HEK293T (cell line): ENCODE data around the gene IRF2.

ENCODE experiments used
- CTCF ChIA-PET: fragments of 350-600 bp; formaldehyde crosslinking; extraction: SDS; loops from one replicate; lab custom pipeline; 2021; ENCODE audit warnings: antibody characterized with exemption, inconsistent platforms; lab: Yijun Ruan, JAX
- POLR2A ChIA-PET: fragments of 350-600 bp; formaldehyde crosslinking; extraction: SDS; loops from one replicate; lab custom pipeline; 2020; ENCODE audit warnings: antibody characterized with exemption, inconsistent platforms; lab: Yijun Ruan, JAX
- DNase-seq: peaks from one replicate; pipeline ENCODE4 v3.0.0; 2012; ENCODE audit warnings: mixed read lengths; ENCODE audit errors: extremely low spot score
- ARNT ChIP-seq: fragments of 450-650 bp; IDR thresholded peaks from 2 replicates; pipeline ENCODE4 v1.6.1; 2017; ENCODE audit warnings: mild to moderate bottlenecking
- BHLHE40 ChIP-seq: fragments of 450-650 bp; IDR thresholded peaks from 2 replicates; pipeline ENCODE4 v1.6.1; 2016; ENCODE audit warnings: mild to moderate bottlenecking, moderate library complexity, borderline replicate concordance
- CTBP1 ChIP-seq: fragments of 450-650 bp; IDR thresholded peaks from 2 replicates; pipeline ENCODE4 v1.6.1; 2016; ENCODE audit warnings: borderline replicate concordance
- ELF4 ChIP-seq: fragments of 450-650 bp; IDR thresholded peaks from 2 replicates; pipeline ENCODE4 v1.6.1; 2017; ENCODE audit warnings: antibody characterized with exemption
- FOXA1 ChIP-seq: fragments of 450-650 bp; IDR thresholded peaks from 2 replicates; pipeline ENCODE4 v1.6.1; 2016; ENCODE audit warnings: mild to moderate bottlenecking
- FOXK2 ChIP-seq: fragments of 450-650 bp; IDR thresholded peaks from 2 replicates; pipeline ENCODE4 v1.6.1; 2016; ENCODE audit warnings: mild to moderate bottlenecking
- FOXM1 ChIP-seq: fragments of 450-650 bp; IDR thresholded peaks from 2 replicates; pipeline ENCODE4 v1.6.1; 2017; ENCODE audit warnings: mild to moderate bottlenecking, borderline replicate concordance
- HDGF ChIP-seq: fragments of 450-650 bp; IDR thresholded peaks from 2 replicates; pipeline ENCODE4 v1.6.1; 2017; ENCODE audit warnings: antibody characterized with exemption, borderline replicate concordance
- L3MBTL2 ChIP-seq: fragments of 450-650 bp; conservative IDR thresholded peaks from 2 replicates; pipeline ENCODE4 v1.6.1; 2016; ENCODE audit warnings: mild to moderate bottlenecking
- LEF1 ChIP-seq: fragments of 450-650 bp; IDR thresholded peaks from 2 replicates; pipeline ENCODE4 v1.6.1; 2017; ENCODE audit warnings: mild to moderate bottlenecking, borderline replicate concordance
- NFRKB ChIP-seq: fragments of 450-650 bp; IDR thresholded peaks from 2 replicates; pipeline ENCODE4 v1.6.1; 2016; ENCODE audit warnings: mild to moderate bottlenecking, moderate library complexity
- PKNOX1 ChIP-seq: fragments of 450-650 bp; IDR thresholded peaks from 2 replicates; pipeline ENCODE4 v1.6.1; 2016
- SP1 ChIP-seq: fragments of 450-650 bp; IDR thresholded peaks from 2 replicates; pipeline ENCODE4 v1.6.1; 2017
- SUZ12 ChIP-seq: fragments of 450-650 bp; IDR thresholded peaks from 2 replicates; pipeline ENCODE4 v1.6.1; 2016; ENCODE audit warnings: mild to moderate bottlenecking
- TARDBP ChIP-seq: fragments of 450-650 bp; IDR thresholded peaks from 2 replicates; pipeline ENCODE4 v1.6.1; 2016
- ZNF384 ChIP-seq: fragments of 450-650 bp; IDR thresholded peaks from 2 replicates; pipeline ENCODE4 v1.6.1; 2016

Gene IRF2

GRCh38 chr4:184498598-184498997 lies 24.2 kb upstream of the IRF2 start:
- TF ChIP-seq SUZ12 (no peak), NFRKB (no peak), HDGF (no peak), FOXA1 (no peak), FOXM1 (no peak), ARNT (no peak), BHLHE40 (no peak), PKNOX1 (no peak)
- POLR2A ChIA-PET: no interaction called here
- DNase-seq: no peak
- CTCF ChIA-PET: no interaction called here

GRCh38 chr4:184489771-184490170 lies 15.4 kb upstream of the IRF2 start:
- ChIA-PET POLR2A (no interaction called here), CTCF (no interaction called here)
- DNase-seq: no peak
- no peak for TF ChIP-seq L3MBTL2
- TF ChIP-seq CTBP1: no peak
- no peak for TF ChIP-seq NFRKB
- no peak for TF ChIP-seq FOXK2
- no peak for TF ChIP-seq BHLHE40
- TF ChIP-seq PKNOX1: no peak
- no peak for TF ChIP-seq FOXM1
- TF ChIP-seq ELF4: no peak
- no peak for TF ChIP-seq SP1
- no peak for TF ChIP-seq ARNT
- TF ChIP-seq SUZ12: no peak
- TF ChIP-seq ZNF384: no peak
- TF ChIP-seq LEF1: no peak
- TF ChIP-seq TARDBP: no peak
- no peak for TF ChIP-seq HDGF
- TF ChIP-seq FOXA1: no peak

- no peak for DNase-seq
- CTCF ChIA-PET: no interaction called here
- TF ChIP-seq PKNOX1 (no peak), ZNF384 (no peak), BHLHE40 (no peak), TARDBP (no peak), LEF1 (no peak), L3MBTL2 (no peak), CTBP1 (no peak), FOXM1 (no peak), NFRKB (no peak), ELF4 (no peak), HDGF (no peak), FOXK2 (no peak), FOXA1 (no peak), ARNT (no peak), SUZ12 (no peak), SP1 (no peak)
- POLR2A ChIA-PET: no interaction called here
Measured at GRCh38 chr4:184487503-184487902, 13.2 kb upstream of the IRF2 start.

GRCh38 chr4:184485279-184485678 lies 10.9 kb upstream of the IRF2 start:
- CTCF ChIA-PET: no interaction called here
- TF ChIP-seq FOXM1: no peak
- TF ChIP-seq SUZ12: no peak
- TF ChIP-seq TARDBP: no peak
- TF ChIP-seq HDGF: no peak
- no peak for TF ChIP-seq NFRKB
- TF ChIP-seq FOXA1: no peak
- no peak for TF ChIP-seq LEF1
- no peak for TF ChIP-seq FOXK2
- POLR2A ChIA-PET: no interaction called here
- DNase-seq: no peak

- no peak for DNase-seq
- CTCF ChIA-PET: no interaction called here
- TF ChIP-seq L3MBTL2: no peak
- TF ChIP-seq HDGF: no peak
- TF ChIP-seq FOXK2: no peak
- TF ChIP-seq ELF4: no peak
- TF ChIP-seq CTBP1: no peak
- no peak for TF ChIP-seq ZNF384
- TF ChIP-seq FOXM1: no peak
- TF ChIP-seq SP1: no peak
- no peak for TF ChIP-seq LEF1
- no peak for TF ChIP-seq BHLHE40
- no peak for TF ChIP-seq TARDBP
- TF ChIP-seq FOXA1: no peak
- no peak for TF ChIP-seq PKNOX1
- TF ChIP-seq ARNT: no peak
- no peak for TF ChIP-seq SUZ12
- no peak for TF ChIP-seq NFRKB
- POLR2A ChIA-PET: no interaction called here
Measured at GRCh38 chr4:184481544-184481943, 7.2 kb upstream of the IRF2 start.

- DNase-seq: no peak
- no peak for TF ChIP-seq FOXA1
- TF ChIP-seq BHLHE40: no peak
- TF ChIP-seq HDGF: no peak
- no peak for TF ChIP-seq FOXM1
- POLR2A ChIA-PET: no interaction called here
- CTCF ChIA-PET: interaction anchor here (0.6 kb wide), 2 partner anchors 72 to 455 kb away, joined by 3 read pairs; no protein-coding TSS in a partner anchor
Measured at GRCh38 chr4:184479516-184479950, 5.2 kb upstream of the IRF2 start.
